Measurements from ENCODE around the gene RGS19. TPM values are rescaled to one million over a fixed set of nuclear protein-coding genes. Genes with fewer than 3 reads are reported as not detected.
"Not testable (repeated sequence)": the region's sequence is repeated elsewhere in the genome, so short reads cannot be mapped to it uniquely, and the experiment has no call there.

Gene RGS19
- total and polyA plus RNA-seq, 4 donors = 4.9 to 12.9 (median 6.3) TPM

DNA sequence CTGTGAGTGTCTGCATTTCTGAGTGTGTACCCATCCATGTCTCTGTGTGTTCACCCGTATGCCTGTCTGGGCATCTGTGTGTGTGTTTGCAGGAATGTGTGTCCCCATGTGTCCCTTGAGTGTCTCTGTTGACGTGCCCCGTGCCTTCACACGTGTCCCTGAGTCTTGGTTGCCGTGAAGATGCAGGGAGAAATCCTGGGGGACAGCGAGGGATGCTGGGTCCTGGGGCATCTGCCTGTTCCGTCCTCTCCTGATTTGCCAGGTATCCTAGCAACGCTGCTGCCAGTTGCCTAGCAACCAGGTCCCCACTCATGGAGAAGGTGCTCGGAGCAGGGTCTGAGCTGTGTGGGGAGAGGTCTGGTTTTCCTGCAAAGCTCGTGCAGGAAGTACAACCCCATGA, 10.8 kb upstream of the RGS19 start:
- Histone ChIP-seq H3K27me3 (ENCODE audit: control insufficient read depth in 4 of 4, insufficient read depth in 4 of 4, low read length in 3 of 4) (peaks cover 0 to 1% (median 0%) of the 10 kb centered on the region in 4 donors), H3K4me1 (ENCODE audit: control insufficient read depth in 4 of 4, insufficient read depth in 4 of 4, low read length in 3 of 4) (no peaks in the 10 kb centered on the region), H3K36me3 (ENCODE audit: control insufficient read depth in 4 of 4, insufficient read depth in 3 of 4, low read depth in 1 of 4, low read length in 3 of 4) (no peaks in the 10 kb centered on the region), H3K4me3 (ENCODE audit: low read depth in 1 of 3, low read length in 3 of 3) (no peak overlapping the region), H3K9me3 (ENCODE audit: control insufficient read depth in 4 of 4, low read length in 3 of 4) (no peaks in the 10 kb centered on the region), H3K27ac (ENCODE audit: low read depth in 1 of 2, low read length in 2 of 2) (no peak overlapping the region), H3K9ac (ENCODE audit: low read depth in 1 of 2, low read length in 2 of 2) (no peak overlapping the region)
- no peak for DNase-seq (ENCODE audit: low spot score)
- 63% methylated on average over 10 of the region's 10 CpGs for WGBS
- TF ChIP-seq FOXA2 (IDR thresholded peaks at IDR 0.05) (no peak), NR2F2 (IDR thresholded peaks at IDR 0.05) (no peak), TAF1 (conservative IDR thresholded peaks at IDR 0.05) (no peak), ZBTB33 (IDR thresholded peaks at IDR 0.05) (no peak), JUND (IDR thresholded peaks at IDR 0.05) (no peak), RAD21 (IDR thresholded peaks at IDR 0.05) (no peak), SP1 (IDR thresholded peaks at IDR 0.05) (no peak), MAX (IDR thresholded peaks at IDR 0.05) (no peak), FOXA1 (IDR thresholded peaks at IDR 0.05) (no peak), GABPA (IDR thresholded peaks at IDR 0.05 in 1 of 2, conservative IDR thresholded peaks at IDR 0.05 in 1 of 2) (no peak), ATF3 (IDR thresholded peaks at IDR 0.05) (no peak), YY1 (IDR thresholded peaks at IDR 0.05) (no peak)
- TF ChIP-seq, protein P1, sequence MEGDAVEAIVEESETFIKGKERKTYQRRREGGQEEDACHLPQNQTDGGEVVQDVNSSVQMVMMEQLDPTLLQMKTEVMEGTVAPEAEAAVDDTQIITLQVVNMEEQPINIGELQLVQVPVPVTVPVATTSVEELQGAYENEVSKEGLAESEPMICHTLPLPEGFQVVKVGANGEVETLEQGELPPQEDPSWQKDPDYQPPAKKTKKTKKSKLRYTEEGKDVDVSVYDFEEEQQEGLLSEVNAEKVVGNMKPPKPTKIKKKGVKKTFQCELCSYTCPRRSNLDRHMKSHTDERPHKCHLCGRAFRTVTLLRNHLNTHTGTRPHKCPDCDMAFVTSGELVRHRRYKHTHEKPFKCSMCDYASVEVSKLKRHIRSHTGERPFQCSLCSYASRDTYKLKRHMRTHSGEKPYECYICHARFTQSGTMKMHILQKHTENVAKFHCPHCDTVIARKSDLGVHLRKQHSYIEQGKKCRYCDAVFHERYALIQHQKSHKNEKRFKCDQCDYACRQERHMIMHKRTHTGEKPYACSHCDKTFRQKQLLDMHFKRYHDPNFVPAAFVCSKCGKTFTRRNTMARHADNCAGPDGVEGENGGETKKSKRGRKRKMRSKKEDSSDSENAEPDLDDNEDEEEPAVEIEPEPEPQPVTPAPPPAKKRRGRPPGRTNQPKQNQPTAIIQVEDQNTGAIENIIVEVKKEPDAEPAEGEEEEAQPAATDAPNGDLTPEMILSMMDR (IDR thresholded peaks at IDR 0.05; ENCODE audit: low read depth, low read length, missing input control) = no peak

DNA sequence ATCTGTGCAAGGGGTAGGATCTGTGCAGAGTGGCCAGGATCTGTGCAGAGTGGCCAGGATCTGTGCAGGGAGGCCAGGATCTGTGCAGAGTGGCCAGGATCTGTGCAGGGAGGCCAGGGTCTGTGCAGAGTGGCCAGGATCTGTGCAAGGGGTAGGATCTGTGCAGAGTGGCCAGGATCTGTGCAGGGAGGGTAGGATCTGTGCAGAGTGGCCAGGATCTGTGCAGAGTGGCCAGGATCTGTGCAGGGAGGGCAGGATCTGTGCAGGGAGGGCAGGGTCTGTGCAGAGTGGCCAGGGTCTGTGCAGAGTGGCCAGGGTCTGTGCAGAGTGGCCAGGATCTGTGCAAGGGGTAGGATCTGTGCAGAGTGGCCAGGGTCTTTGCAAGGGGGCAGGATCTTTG, 9.3 kb upstream of the RGS19 start:
- H3K4me1 ChIP-seq (ENCODE audit: control insufficient read depth in 4 of 4, insufficient read depth in 4 of 4, low read length in 3 of 4); H3K4me3 ChIP-seq (ENCODE audit: low read depth in 1 of 3, low read length in 3 of 3); H3K9me3 ChIP-seq (ENCODE audit: control insufficient read depth in 4 of 4, low read length in 3 of 4); H3K9ac ChIP-seq (ENCODE audit: low read depth in 1 of 2, low read length in 2 of 2); H3K27ac ChIP-seq (ENCODE audit: low read depth in 1 of 2, low read length in 2 of 2); H3K36me3 ChIP-seq (ENCODE audit: control insufficient read depth in 4 of 4, insufficient read depth in 3 of 4, low read depth in 1 of 4, low read length in 3 of 4); H3K27me3 ChIP-seq (ENCODE audit: control insufficient read depth in 4 of 4, insufficient read depth in 4 of 4, low read length in 3 of 4); DNase-seq (ENCODE audit: low spot score): not testable (repeated sequence)

- H3K9me3 ChIP-seq (ENCODE audit: control insufficient read depth in 4 of 4, low read length in 3 of 4); H3K9ac ChIP-seq (ENCODE audit: low read depth in 1 of 2, low read length in 2 of 2); H3K4me3 ChIP-seq (ENCODE audit: low read depth in 1 of 3, low read length in 3 of 3); DNase-seq (ENCODE audit: low spot score); H3K27me3 ChIP-seq (ENCODE audit: control insufficient read depth in 4 of 4, insufficient read depth in 4 of 4, low read length in 3 of 4); H3K27ac ChIP-seq (ENCODE audit: low read depth in 1 of 2, low read length in 2 of 2); H3K36me3 ChIP-seq (ENCODE audit: control insufficient read depth in 4 of 4, insufficient read depth in 3 of 4, low read depth in 1 of 4, low read length in 3 of 4): not testable (repeated sequence)
- peaks cover 6 to 13% (median 10%) of the 10 kb centered on the region in 4 donors for H3K4me1 ChIP-seq (ENCODE audit: control insufficient read depth in 4 of 4, insufficient read depth in 4 of 4, low read length in 3 of 4)
- 98% methylated on average over 6 of the region's 36 CpGs for WGBS
Observed at GRCh38 chr20:64087226-64087825, 8.0 kb upstream of the RGS19 start.

All from liver (tissue), 9 donors.